GM21367 (cell line): Measurements from ENCODE around the gene GALNT16.
"Not testable (repeated sequence)": the region's sequence is repeated elsewhere in the genome, so short reads cannot be mapped to it uniquely, and the experiment has no call there.

Experiments
- ATAC-seq: cut with Tn5 transposase; IDR thresholded peaks from one replicate; pipeline ENCODE4 v1.9.1; 2021; ENCODE audit not compliant: unreplicated experiment

GALNT16 gene

GRCh38 chr14:69259168-69259526, 811 bp upstream of the GALNT16 start:
- ATAC-seq: no peak

GRCh38 chr14:69260190-69260860, 367 bp downstream of the GALNT16 start:
- ATAC-seq: no peak

GRCh38 chr14:69260861-69261564, 1.1 kb downstream of the GALNT16 start:
- no peak for ATAC-seq

GRCh38 chr14:69261761-69262331, 1.9 kb downstream of the GALNT16 start:
- no peak for ATAC-seq

- no peak for ATAC-seq
These were observed 2.6 kb downstream of the GALNT16 start for GRCh38 chr14:69262516-69262915.

- ATAC-seq: no peak
These were observed 3.4 kb downstream of the GALNT16 start for GRCh38 chr14:69263364-69263763.

GRCh38 chr14:69263771-69264170, 3.8 kb downstream of the GALNT16 start:
- ATAC-seq: no peak

GRCh38 chr14:69266572-69267345, 6.8 kb downstream of the GALNT16 start:
- ATAC-seq: no peak

- ATAC-seq: no peak
These were observed 7.5 kb downstream of the GALNT16 start for GRCh38 chr14:69267492-69267891.

- no peak for ATAC-seq
These were observed 8.3 kb downstream of the GALNT16 start for GRCh38 chr14:69268223-69268622.

- no peak for ATAC-seq
These were observed 8.8 kb downstream of the GALNT16 start for GRCh38 chr14:69268763-69269162.

- no peak for ATAC-seq
These were observed 9.4 kb downstream of the GALNT16 start for GRCh38 chr14:69269381-69269780.

- no peak for ATAC-seq
These were observed 10.1 kb downstream of the GALNT16 start for GRCh38 chr14:69270097-69270496.

- ATAC-seq: no peak
These were observed 11.1 kb downstream of the GALNT16 start for GRCh38 chr14:69270795-69271708.

GRCh38 chr14:69274321-69274720, 14.4 kb downstream of the GALNT16 start:
- ATAC-seq: no peak

- no peak for ATAC-seq
These were observed 15.4 kb downstream of the GALNT16 start for GRCh38 chr14:69275331-69275730.

- ATAC-seq: not testable (repeated sequence)
These were observed 17.4 kb downstream of the GALNT16 start for GRCh38 chr14:69277356-69277755.

- ATAC-seq: no peak
These were observed 20.9 kb downstream of the GALNT16 start for GRCh38 chr14:69280746-69281291.

- ATAC-seq: no peak
These were observed 21.7 kb downstream of the GALNT16 start for GRCh38 chr14:69281450-69282169.

GRCh38 chr14:69282448-69282847, 22.5 kb downstream of the GALNT16 start:
- ATAC-seq: no peak
